HepG2 (cell line): ENCODE results near the gene CKS2. TPM values are rescaled to one million over a fixed set of nuclear protein-coding genes. Genes with fewer than 3 reads are reported as not detected.

Experiments
- ISX ChIP-seq: sonication (generic); formaldehyde crosslinking; conservative IDR thresholded peaks from 2 replicates; pipeline ENCODE4 v1.5.0; 2020; ENCODE audit warnings: missing genetic modification reagents
- MBD4 ChIP-seq: IDR thresholded peaks from 2 replicates; pipeline ENCODE4 v1.6.1; 2012; ENCODE audit warnings: low read length, inconsistent platforms, borderline replicate concordance
- PAWR ChIP-seq: sonication (generic); formaldehyde crosslinking; IDR thresholded peaks from 2 replicates; pipeline ENCODE4 v1.4.0; 2020; ENCODE audit warnings: missing genetic modification reagents, mild to moderate bottlenecking, borderline replicate concordance
- ZBTB1 ChIP-seq: sonication (generic); formaldehyde crosslinking; IDR thresholded peaks from 2 replicates; pipeline ENCODE4 v1.4.0; 2020; ENCODE audit warnings: missing genetic modification reagents, borderline replicate concordance
- ZBTB39 ChIP-seq: sonication (generic); formaldehyde crosslinking; IDR thresholded peaks from 2 replicates; pipeline ENCODE4 v1.5.0; 2020; ENCODE audit warnings: missing genetic modification reagents
- ZNF318 ChIP-seq: sonication (generic); formaldehyde crosslinking; IDR thresholded peaks from 2 replicates; pipeline ENCODE4 v1.4.0; 2020; ENCODE audit warnings: mild to moderate bottlenecking, missing genetic modification reagents
- ZNF589 ChIP-seq: sonication (generic); formaldehyde crosslinking; conservative IDR thresholded peaks from 2 replicates; pipeline ENCODE4 v1.8.0; 2022; ENCODE audit warnings: mild to moderate bottlenecking, moderate library complexity, missing genetic modification reagents
- ZNF879 ChIP-seq: sonication (generic); formaldehyde crosslinking; IDR thresholded peaks from 2 replicates; pipeline ENCODE4 v1.8.1; 2023; ENCODE audit warnings: missing genetic modification reagents
- ZSCAN5A ChIP-seq: sonication (generic); formaldehyde crosslinking; IDR thresholded peaks from 2 replicates; pipeline ENCODE4 v1.8.0; 2022; ENCODE audit warnings: mild to moderate bottlenecking, missing genetic modification reagents, borderline replicate concordance
- polyA plus RNA-seq, 8 experiments: library from polyadenylated mRNA; depleted of rRNA in 3 of 8; stranded (reverse) in 7 of 8; unstranded in 1 of 8; fragments of >200 nt; fragmentation: Illumina TruSeq in 4 of 8; extraction: Trizol in 4 of 8; gene quantifications; 2 replicates each; pipeline versions ENCODE4 v1.2.1 to v1.2.3, GENCODE V29; 2011 to 2016; ENCODE audit warnings: low read depth in 4 of 8, missing spikeins in 1 of 8, mixed read lengths in 1 of 8; ENCODE audit not compliant: insufficient read depth in 1 of 8
- total RNA-seq, 5 experiments: library from RNA; depleted of rRNA; stranded (reverse); fragments of >200 nt; fragmentation: Illumina TruSeq; extraction: Trizol; gene quantifications; 2 replicates each; pipeline ENCODE4 v1.2.3, GENCODE V29; 2016; ENCODE audit warnings: low read depth in 1 of 5

Gene CKS2
- total and polyA plus RNA-seq, 2 of the 13 experiments (the other 11 are each of a cell fraction or from before 2014, with no cell fraction given): 251 to 317 TPM

- TF ChIP-seq ZNF318 (no peak; the same call in 1 of the 2 replicates), ZBTB1 (CRISPR knock-in tag) (no peak), ZNF589 (CRISPR knock-in tag) (no peak), ZBTB39 (CRISPR knock-in tag) (no peak; the same call in 1 of the 2 replicates), ISX (no peak), ZNF879 (no peak), ZSCAN5A (peak; percentile 71; the same call in 1 of the 2 replicates), MBD4 (no peak), PAWR (CRISPR knock-in tag) (no peak)
Measured at GRCh38 chr9:89350988-89351557, 40.1 kb downstream of the CKS2 start (continued).
